GM21447 (cell line): ENCODE measurements around the gene MYRFL.
"Not testable (repeated sequence)": the region's sequence is repeated elsewhere in the genome, so short reads cannot be mapped to it uniquely, and the experiment has no call there.

Experiments used
- ATAC-seq: cut with Tn5 transposase; IDR thresholded peaks from one replicate; pipeline ENCODE4 v1.9.1; 2021; ENCODE audit not compliant: unreplicated experiment

The MYRFL gene

DNA sequence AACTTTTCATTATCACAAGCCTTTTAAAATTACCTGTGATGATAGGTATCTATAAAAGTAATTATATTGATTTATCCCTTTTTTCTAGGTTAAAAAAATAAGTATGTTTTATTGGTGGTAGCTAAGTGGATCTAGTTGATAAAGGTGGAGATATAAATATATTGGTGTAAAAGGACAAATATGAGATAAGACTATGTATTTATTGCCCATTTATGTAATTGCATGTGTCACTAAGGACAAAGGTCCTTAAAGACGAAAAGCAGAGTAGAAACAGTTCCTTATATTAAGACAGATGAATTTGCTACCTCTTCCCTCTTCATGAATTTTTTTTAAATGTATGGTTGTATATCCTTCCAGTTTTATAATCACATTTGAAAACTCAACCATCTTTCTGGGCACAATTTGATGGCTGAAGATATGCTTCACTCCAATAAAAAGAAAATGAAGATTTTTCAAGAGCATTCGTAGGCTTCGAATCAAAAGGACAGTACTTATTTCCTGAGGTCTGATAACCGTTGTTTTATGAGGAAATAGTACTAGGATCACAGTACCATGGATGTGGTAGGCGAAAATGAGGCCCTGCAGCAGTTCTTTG, at the start of gene MYRFL:
Gene MYRFL, plus strand, starts transcription at position 262 of the 595 bp plus-strand sequence. Its CDS starts 291 bp downstream, at position 553.
- no peak for ATAC-seq

GRCh38 chr12:69779928-69780327, 45.1 kb upstream of the MYRFL start:
- ATAC-seq, result no peak

- no peak for ATAC-seq
Measured at GRCh38 chr12:69783365-69783764, 41.7 kb upstream of the MYRFL start.

GRCh38 chr12:69789351-69789750, 35.7 kb upstream of the MYRFL start:
- no peak for ATAC-seq

- no peak for ATAC-seq
Measured at GRCh38 chr12:69792533-69792932, 32.5 kb upstream of the MYRFL start.

- not testable (repeated sequence) for ATAC-seq
Measured at GRCh38 chr12:69807101-69807897, 17.7 kb upstream of the MYRFL start.

DNA sequence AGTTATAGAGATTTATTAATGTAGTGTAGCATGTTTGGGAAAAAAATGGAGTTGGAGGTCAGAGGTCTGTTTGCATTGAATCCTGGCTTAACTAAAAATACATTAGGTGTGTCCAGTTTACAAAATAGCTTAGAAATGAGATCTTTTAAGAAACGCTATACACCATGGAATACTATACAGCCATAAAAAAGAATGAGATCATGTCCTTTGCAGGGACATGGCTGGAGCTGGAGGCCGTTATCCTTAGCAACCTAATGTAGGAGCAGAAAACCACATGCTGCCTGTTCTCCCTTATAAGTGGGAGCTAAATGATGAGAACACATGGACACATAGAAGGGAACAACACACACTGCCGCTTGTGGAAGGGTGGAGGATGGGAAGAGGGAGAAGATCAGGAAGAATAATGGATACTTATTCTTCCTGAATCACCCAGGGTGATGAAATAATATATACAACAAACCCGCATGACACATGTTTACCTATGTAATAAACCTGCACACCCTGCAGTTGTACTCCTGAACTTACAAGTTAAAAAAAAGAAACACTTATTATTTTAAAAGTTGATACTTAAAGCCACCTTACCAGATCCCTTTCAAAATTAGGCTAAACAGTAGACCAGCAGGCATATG, 14.0 kb upstream of the MYRFL start:
- no peak for ATAC-seq

DNA sequence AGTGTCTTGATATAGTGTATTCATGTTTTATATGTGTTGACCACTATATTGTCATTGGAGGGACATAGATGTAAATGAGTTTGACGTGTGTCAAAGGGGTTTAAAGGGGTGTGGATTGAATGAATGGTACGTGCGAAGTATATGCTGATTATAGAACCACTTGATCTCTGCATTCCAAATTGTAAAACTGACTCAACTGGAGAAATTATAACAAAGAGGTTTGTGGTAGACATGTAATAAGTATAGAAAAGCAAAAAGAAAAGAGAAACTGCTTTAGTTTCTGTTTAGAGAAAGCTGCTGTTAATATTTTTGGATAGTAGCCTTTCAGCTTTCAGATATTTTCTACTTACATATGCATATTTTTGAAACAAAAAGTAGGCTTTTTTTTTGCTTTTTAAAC, 8.9 kb upstream of the MYRFL start:
- no peak for ATAC-seq

DNA sequence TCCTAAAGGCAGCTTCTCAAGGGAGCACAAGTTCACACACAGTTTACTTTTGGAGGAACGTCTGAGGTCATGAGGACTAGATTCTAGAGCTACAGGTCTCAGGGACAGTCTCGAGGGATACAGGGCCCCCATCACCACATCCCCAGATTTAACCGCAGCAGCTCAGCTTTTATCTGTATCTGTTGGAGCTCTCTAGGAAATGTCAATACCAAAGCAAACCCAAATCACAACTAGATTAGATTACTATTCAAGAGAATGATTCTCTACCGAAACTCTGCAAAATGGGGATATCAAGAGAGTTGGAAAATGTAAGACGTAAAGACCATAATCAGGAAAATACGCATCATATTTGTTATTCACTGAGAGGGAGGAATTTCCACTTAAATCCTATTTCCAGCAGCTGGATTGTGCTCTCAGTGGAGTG, 4.0 kb upstream of the MYRFL start:
- no peak for ATAC-seq

- ATAC-seq, result no peak
Measured at GRCh38 chr12:69821456-69822159, 3.4 kb upstream of the MYRFL start.

GRCh38 chr12:69822201-69822860, 2.7 kb upstream of the MYRFL start:
- ATAC-seq, result no peak

- ATAC-seq, result no peak
Measured at GRCh38 chr12:69824028-69824427, 999 bp upstream of the MYRFL start.

DNA sequence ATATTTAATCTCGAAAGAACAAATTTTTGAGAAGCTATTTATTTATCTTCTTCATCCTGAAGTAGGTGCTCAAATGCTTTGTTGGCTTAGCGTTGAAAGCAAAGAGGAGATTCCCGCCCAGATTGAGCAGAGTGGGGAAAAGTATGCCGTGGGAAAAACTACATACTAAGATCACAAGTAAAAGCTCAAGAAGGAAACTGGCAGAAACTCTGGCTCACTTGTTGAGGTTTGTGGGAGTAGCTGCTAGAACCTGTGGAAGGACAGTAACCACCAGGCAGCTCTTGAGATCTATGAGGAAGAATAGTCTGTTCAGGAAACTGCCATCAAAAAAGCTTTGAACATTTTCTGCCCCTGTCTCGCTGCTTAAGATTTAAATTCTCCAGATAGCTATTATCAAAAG, 3.9 kb downstream of the MYRFL start:
- ATAC-seq, result no peak

DNA sequence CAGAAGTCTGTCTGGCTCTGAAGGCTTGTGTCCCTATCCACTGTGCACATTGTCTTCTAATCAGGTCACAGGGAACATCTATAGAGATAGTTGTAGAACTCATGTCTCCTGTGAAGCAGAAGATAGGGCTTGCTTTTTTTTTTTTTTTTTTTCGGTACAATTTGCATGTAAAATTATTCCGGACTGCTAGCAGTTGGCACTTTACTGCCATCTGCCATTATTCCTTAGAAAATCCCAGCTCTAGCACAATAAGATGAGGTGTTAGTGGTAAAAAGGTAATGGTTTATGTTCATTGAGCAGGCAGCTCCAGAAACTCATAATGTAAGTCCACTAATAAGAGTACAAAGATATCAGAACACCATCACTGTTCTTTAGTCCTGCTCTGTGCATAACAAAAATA, 8.7 kb downstream of the MYRFL start:
- no peak for ATAC-seq

DNA sequence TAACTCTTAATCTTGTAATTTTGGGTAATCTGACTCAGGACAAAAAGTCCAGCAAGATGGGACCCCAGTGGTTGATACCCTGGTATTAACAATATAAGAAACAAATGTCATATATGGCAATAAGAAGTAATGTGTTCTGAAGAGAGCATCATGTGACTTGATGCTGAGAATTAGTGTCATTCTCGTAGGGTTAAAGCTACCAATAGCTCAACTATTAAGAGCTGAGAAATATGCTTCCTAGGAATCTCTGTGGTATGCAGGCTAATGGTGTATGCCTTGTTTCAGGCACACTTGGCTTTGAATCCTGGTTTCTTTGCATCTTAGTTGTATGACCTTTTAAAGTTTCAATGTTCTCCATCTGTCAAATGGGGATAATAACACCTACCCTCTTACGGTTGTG, 9.1 kb downstream of the MYRFL start:
- no peak for ATAC-seq

- no peak for ATAC-seq
Measured at GRCh38 chr12:69834576-69834975, 9.5 kb downstream of the MYRFL start.

DNA sequence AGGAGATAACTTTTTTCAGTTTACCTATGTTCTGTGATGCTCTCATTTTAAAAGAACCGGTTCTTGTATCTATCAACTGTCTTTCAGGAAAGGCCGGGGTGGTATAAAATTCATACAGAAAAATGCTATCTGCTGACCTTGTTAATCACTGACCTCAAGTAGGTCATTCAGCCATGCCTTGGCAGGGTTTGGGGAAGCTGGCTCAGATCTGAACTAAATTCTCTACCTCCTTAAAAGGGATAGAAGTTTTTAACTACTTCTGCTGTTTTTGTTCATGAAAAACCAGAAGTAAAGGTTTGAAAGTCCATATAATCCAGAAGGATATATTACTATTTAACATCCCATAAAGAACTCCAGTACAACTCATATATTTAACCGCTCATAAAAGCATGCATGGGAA, 10.1 kb downstream of the MYRFL start:
- no peak for ATAC-seq

DNA sequence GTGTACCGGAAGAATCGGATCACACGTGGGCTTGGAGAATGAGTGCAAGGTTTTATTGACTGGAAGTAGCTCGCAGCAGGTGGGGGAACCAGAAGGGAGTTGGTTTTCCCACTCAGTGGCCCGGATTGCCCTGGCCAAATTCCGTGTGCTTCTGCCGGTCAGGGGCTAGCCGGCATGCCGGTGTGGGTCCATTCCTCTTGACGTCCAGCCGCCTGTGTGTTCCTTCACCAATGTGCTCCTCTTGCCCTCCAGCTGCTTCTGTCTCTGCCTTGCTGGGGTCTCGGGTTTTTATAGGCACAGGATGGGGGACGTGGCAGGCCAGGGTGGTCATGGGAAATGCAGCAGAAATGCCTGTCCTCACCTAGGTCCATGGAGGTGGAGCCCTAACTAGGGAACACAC, 11.0 kb downstream of the MYRFL start:
- no peak for ATAC-seq

- no peak for ATAC-seq
Measured at GRCh38 chr12:69837191-69837590, 12.2 kb downstream of the MYRFL start.

GRCh38 chr12:69837657-69838415, 12.8 kb downstream of the MYRFL start:
- ATAC-seq, result no peak
